Motor neuron (in vitro differentiated cells): ENCODE data around the gene NMRK2. TPM values are rescaled to one million over a fixed set of nuclear protein-coding genes. Genes with fewer than 3 reads are reported as not detected.
"Not testable (repeated sequence)": the region's sequence is repeated elsewhere in the genome, so short reads cannot be mapped to it uniquely, and the experiment has no call there.

Experiments
- ATAC-seq, 8 experiments: fragments of 200-7000 bp; cut with Tn5 transposase; replicated peaks in 6 of 8; 2 replicates each; pipeline ENCODE4 v1.8.0; 2021; ENCODE audit warnings: mild to moderate bottlenecking in 8 of 8, moderate library complexity in 8 of 8
- H3K27ac ChIP-seq, 2 donors: fragments of 250-450 bp; sonication (Bioruptor Pico); 2 replicates each; pipeline ENCODE4 v1.9.0; 2021; ENCODE audit warnings: antibody characterized with exemption in 2 of 2, mild to moderate bottlenecking in 2 of 2, moderate library complexity in 1 of 2
- H3K4me1 ChIP-seq, 2 donors: fragments of 250-450 bp; sonication (Bioruptor Pico); replicated peaks in 1 of 2; 2 replicates each; pipeline ENCODE4 v1.6.1; 2021; ENCODE audit warnings: antibody characterized with exemption in 2 of 2, mild to moderate bottlenecking in 2 of 2, moderate library complexity in 1 of 2
- H3K4me3 ChIP-seq, 5 donors: fragments of 250-450 bp; sonication (Bioruptor Pico); 2 replicates each; pipeline ENCODE4 v1.9.0; 2021; ENCODE audit warnings: antibody characterized with exemption in 5 of 5, mild to moderate bottlenecking in 5 of 5, moderate library complexity in 4 of 5
- WGBS, 10 experiments: fragments of 450-650 bp; shearing (Covaris generic); methylation state at CpG; one replicate each; pipeline ENCODE4 v1.0.0; 2022; 5-methylcytosine and 5-hydroxymethylcytosine counted together
- in situ Hi-C, 9 experiments: fragments of 400-800 bp; cut with MboI; loops; one replicate each; pipeline ENCODE4 v1.15.0; 2021; ENCODE audit warnings: low sequenced_read_pairs in 9 of 9, low pct_unique_long_range_greater_than_20kb in 2 of 9; ENCODE audit not compliant: unreplicated experiment in 9 of 9
- total RNA-seq, 8 experiments: library from RNA; unstranded; fragments of 300-600 nt; gene quantifications; 2 replicates each; pipeline versions ENCODE4 v1.2.3 to v1.2.4, GENCODE V29; 2022

The NMRK2 gene
- total RNA-seq, 8 experiments from 2014 or later: not detected

DNA sequence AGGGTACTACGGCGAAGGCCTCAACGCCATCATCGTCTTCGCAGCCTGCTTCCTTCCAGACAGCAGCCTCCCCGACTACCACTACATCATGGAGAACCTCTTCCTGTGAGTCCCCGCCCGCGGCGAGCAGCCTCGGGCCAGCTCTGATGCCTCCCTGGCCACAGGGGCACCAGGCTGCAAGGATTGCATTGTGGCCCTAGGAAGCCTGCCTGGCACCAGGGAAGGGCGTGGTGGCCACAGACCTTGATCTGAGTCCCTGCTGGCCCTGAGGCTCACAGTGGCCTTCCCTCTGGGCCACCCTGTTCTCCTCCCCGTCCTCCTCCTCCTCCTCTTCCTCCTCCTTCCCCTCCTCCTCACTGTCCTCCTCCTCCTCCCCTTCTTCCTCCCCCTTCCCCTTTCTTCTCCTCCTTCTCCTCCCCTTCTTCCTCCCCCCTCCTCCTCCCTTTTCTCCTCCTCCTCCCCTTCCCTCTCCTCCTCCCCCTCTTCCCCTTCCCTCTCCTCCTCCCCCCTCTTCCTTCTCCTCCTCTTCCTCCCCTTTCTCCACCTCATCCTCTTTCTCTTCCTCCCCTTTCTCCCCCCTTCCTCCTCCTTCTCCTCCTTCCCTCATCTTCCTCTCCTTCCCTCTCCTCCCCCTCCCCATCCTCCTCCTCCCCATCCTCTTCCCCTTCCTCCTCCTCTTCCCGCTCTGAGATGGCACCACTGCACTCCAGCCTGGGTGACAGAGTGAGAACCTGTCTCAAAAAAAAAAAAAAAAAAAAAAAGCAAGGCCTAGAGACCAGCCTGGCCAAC lies 24.4 kb upstream of the NMRK2 start:
- peak in 1 of 8 experiments; percentile 7 for ATAC-seq
- WGBS, 10 experiments: 40 to 90% methylated on average over 1 to 2 of the region's 14 CpGs; no CpG with 5 or more reads in 8 of the 10 experiments
- no peak overlapping the region for H3K4me3 ChIP-seq
- in situ Hi-C loops: no loop called here
- H3K27ac ChIP-seq: no peak overlapping the region
- no peaks in the 10 kb centered on the region for H3K4me1 ChIP-seq

DNA sequence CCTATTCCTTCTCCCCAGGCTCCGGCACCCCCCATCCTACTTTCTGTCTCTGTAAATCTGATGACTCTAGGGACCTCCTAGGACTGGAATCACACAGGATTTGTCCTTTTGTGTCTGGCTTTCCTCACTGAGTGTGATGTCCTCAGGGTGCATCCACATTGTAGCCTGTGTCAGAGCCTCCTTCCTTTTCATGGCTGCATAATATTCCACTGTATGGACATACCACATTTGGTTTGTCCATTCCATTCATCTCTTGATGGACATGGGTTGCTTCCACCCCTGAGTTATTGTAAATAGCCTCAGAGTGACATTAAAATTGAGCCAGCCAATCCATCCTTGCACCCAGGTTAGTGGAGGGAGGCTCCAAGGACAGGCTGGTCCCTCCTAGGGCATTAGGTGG lies 22.8 kb upstream of the NMRK2 start:
- H3K4me1 ChIP-seq: no peaks in the 10 kb centered on the region
- H3K27ac ChIP-seq: no peak overlapping the region
- 100% methylated on average over 1 of the region's 1 CpG; no CpG with 5 or more reads in 7 of the 10 experiments for WGBS, 10 experiments
- no peak overlapping the region for H3K4me3 ChIP-seq
- no peak for ATAC-seq
- in situ Hi-C loops: no loop called here

DNA sequence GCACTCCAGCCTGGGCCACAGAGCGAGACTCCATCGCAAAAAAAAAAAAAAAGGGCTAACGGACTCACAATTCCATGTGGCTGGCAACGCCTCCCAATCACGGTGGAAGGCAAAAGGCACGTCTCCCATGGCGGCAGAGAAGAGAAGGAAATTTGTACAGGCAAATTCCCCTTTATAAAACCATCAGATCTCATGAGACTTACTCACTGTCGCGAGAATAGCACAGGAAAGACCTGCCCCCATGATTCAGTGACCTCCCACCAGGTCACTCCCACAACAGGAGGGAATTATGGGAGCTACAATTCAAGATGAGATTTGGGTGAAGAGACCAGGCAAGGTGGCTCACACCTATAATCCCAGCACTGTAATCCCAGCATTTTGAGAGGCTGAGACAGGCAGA lies 18.7 kb upstream of the NMRK2 start:
- H3K4me1 ChIP-seq: no peaks in the 10 kb centered on the region
- H3K4me3 ChIP-seq: no peak overlapping the region
- ATAC-seq: no peak
- no peak overlapping the region for H3K27ac ChIP-seq
- WGBS, 10 experiments: 0% methylated on average over 3 of the region's 9 CpGs; no CpG with 5 or more reads in 9 of the 10 experiments
- in situ Hi-C loops: no loop called here

DNA sequence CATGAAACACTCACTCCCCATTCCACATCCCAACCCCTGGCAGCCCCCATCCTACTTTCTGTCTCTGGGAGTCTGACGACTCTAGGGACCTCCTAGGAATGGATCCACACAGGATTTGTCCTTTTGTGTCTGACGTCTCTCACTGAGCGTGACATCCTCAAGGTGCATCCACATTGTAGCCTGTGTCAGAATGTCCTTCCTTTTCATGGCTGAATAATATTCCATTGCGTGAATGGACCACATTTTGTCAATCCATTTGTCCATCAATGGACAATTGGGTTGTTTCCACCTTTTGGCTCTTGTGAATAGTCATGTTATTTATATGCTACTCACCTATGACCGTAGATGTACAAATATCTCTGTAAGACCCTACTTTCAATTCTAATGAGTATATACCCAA lies 16.8 kb upstream of the NMRK2 start:
- no peak overlapping the region for H3K4me3 ChIP-seq
- no peak for ATAC-seq
- H3K27ac ChIP-seq: no peak overlapping the region
- WGBS, 10 experiments: 41 to 100% (median 92%) methylated on average over 2 to 5 of the region's 5 CpGs
- H3K4me1 ChIP-seq: no peaks in the 10 kb centered on the region
- in situ Hi-C loops: no loop called here

DNA sequence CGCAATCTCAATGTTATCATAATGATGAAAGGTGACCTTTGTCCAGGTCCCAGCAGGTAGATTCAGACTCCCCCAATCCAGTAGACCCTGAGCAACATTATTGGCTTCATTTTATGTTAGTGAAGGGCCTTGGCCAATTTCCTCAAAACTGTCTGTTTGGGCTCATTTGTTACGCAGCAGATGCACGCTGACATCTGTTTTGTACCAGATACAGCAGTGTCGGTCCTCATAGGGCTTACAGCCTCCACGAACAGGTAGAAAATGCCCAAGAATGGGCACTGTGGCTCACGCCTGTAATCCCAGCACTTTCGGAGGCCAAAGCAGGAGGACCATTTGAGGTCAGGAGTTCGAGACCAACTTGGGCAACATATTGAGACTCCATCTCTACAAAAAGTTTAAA lies 13.1 kb upstream of the NMRK2 start:
- Histone ChIP-seq H3K27ac (no peak overlapping the region), H3K4me3 (no peak overlapping the region), H3K4me1 (no peaks in the 10 kb centered on the region)
- ATAC-seq: no peak
- WGBS, 10 experiments: 47 to 100% (median 81%) methylated on average over 1 to 8 of the region's 8 CpGs; no CpG with 5 or more reads in 1 of the 10 experiments
- in situ Hi-C loops: no loop called here

DNA sequence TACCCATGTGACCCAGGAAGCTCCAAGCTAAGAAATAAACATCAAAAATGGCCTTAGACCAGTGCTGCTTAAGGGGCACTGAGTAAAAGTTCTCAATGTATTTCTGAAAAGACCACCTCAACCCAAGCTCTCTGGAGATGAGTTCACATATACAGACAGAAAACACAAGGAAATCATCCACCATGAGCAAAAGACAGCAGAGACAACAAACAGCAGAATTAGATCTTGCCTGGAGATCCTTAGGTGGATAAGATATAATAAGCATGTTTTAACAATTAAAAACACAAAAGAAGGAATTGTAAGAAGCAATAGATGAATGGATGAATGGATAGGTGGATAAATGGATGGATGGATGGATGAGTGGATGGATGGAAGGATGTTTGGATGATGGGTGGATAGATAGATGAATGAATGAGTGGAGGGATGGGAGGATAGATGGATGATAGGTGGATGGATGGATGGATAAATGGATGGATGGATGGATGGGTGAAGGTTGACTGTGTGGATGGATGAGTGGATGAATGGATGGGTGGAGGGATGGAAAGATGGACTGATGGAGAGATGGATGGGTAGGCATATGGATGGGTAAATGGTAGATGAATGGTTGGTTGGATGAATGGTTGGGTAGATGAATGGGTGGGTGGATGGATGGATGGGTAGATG lies 9.6 kb upstream of the NMRK2 start:
- in situ Hi-C loops: no loop called here
- Histone ChIP-seq H3K27ac (no peak overlapping the region), H3K4me1 (no peaks in the 10 kb centered on the region), H3K4me3 (no peak overlapping the region)
- no peak for ATAC-seq

DNA sequence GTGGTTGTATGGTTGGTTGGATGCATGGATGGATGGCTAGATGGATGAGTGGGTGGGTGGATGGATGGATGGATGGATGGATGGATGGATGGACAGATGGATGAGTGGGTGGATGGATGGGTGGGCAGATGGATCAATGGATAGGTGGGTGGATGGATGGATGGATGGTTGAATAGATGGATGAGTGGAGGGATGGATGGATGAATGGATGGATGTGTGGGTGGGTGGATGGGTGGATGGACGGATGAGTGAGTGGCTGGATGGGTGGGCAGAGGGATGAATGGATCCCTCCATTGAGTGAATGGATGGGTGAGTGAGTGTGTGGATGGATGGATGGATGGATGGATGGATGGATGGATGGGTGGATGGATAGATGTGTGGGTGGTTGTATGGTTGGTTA lies 9.0 kb upstream of the NMRK2 start:
- Histone ChIP-seq H3K27ac (no peak overlapping the region), H3K4me3 (no peak overlapping the region), H3K4me1 (no peaks in the 10 kb centered on the region)
- in situ Hi-C loops: no loop called here
- ATAC-seq: peak in 3 of 8 experiments; percentile 4 to 10 (median 6)
- WGBS, 10 experiments: 0% methylated on average over 1 of the region's 1 CpG; no CpG with 5 or more reads in 9 of the 10 experiments

DNA sequence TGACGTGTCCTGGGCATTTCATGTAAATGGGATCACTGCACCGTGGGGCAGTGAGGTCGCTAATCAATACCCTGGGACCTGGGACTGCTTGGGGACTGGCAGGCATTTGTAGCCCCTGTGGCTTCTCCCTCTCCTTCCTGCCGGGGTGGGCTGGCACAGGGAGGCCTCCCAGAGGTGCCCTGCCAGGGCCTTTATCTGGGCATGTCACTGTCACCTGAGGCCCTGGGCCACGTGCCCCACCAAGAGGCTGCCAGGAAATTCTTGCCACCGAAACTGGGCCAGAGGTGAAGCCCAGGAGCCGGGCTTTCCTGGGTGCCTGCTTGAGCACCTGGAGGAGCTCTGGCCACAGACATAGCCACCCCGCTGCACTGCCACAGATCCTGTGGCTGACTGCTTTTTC lies 1.8 kb upstream of the NMRK2 start:
- in situ Hi-C loops: no loop called here
- Histone ChIP-seq H3K27ac (no peak overlapping the region), H3K4me3 (no peak overlapping the region), H3K4me1 (peaks cover 0 to 12% of the 10 kb centered on the region in 2 donors)
- 74 to 100% (median 100%) methylated on average over 1 to 5 of the region's 8 CpGs; no CpG with 5 or more reads in 7 of the 10 experiments for WGBS, 10 experiments
- ATAC-seq: no peak

DNA sequence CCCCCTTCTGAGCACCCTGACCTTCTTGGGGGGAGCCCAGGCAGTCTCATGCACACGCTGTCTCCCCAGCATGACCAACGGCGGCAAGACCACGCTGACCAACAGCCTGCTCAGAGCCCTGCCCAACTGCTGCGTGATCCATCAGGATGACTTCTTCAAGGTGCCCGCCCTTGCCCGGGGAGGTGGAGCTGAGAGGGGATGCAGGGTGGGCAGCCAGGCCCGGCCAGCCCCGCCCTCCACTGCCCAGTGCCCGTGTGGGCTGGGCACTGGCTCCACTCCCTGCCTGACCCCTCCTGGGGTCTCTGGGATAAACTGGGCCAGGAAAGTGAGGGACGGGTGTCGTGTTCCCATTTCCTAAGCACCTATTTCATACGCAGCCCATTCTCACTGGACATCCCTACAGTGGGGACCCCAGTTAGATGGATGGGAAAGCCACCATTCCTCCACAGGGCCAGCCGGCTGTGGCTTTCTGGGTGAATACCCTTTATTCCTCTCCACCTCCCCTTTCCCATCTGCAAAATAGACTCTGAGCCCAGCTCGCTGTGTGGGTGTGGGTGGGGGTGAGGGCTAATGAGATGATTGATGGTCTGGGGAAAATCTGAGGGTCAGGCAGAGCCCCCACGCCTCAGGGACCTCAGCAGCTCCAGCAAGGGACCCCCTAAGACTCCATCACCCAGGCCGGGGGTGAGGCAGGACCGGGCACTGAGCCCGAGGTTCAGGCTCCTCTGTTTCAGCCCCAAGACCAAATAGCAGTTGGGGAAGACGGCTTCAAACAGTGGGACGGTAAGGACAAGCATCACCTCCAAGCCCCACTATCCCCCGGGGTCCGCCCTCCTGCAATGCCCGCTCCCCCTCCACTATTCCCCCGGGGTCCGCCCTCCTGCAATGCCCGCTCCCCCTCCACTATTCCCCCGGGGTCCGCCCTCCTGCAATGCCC lies 3.9 kb downstream of the NMRK2 start:
- H3K27ac ChIP-seq: no peak overlapping the region
- H3K4me1 ChIP-seq: peaks cover 0 to 12% of the 10 kb centered on the region in 2 donors
- in situ Hi-C loops: no loop called here
- no peak overlapping the region for H3K4me3 ChIP-seq
- WGBS, 10 experiments: 40 to 95% (median 87%) methylated on average over 1 to 6 of the region's 29 CpGs; no CpG with 5 or more reads in 6 of the 10 experiments
- ATAC-seq: no peak

DNA sequence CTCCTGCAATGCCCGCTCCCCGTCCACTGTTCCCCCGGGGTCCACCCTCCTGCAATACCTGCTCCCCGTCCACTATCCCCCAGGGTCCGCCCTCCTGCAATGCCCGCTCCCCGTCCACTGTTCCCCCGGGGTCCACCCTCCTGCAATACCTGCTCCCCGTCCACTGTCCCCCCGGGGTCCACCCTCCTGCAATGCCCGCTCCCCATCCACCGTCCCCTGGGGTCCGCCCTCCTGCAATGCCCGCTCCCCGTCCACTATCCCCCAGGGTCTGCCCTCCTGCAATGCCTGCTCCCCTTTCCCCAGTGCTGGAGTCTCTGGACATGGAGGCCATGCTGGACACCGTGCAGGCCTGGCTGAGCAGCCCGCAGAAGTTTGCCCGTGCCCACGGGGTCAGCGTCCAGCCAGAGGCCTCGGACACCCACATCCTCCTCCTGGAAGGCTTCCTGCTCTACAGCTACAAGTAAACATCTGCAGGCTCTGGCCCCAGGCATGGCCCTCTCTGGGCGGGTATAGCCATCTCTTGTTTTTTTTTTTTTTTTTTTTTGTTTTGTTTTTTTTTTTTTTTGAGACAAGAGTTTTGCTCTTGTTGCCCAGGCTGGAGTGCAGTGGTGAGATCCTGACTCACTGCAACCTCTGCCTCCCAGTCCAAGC lies 5.6 kb downstream of the NMRK2 start:
- H3K4me3 ChIP-seq, in situ Hi-C loops, ATAC-seq, H3K27ac ChIP-seq, H3K4me1 ChIP-seq: not testable (repeated sequence)
- 40 to 97% (median 60%) methylated on average over 1 to 5 of the region's 22 CpGs; no CpG with 5 or more reads in 3 of the 10 experiments for WGBS, 10 experiments

DNA sequence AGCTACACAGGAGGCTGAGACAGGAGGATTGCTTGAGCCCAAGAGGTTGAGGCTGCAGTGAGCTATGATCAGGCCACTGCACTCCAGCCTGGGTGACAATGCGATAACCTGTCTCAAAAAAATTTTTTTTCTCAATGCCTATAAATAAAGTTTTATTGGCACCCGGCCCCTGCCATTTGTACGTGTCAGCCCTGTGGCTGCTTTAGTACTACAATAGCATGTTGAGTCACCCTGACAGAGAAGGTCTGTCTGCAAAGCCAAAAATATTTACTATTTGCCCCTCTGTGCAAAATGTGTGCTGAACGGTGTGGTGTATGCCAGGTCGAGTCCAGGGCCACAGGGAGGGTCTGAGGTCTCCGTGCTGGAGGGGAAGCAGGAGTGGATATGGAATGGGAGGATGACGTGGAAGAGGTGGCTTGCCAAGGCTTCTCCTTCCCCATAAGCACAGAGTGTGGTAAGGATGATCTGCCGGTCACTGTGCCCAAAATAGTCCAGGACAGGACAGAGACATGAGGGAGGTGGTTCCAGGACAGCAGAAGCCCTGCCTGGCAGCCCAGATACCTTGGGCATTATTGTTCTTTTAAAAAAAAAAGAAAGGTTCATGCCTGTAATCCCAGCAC lies 10.0 kb downstream of the NMRK2 start:
- no peak for ATAC-seq
- Histone ChIP-seq H3K4me3 (no peak overlapping the region), H3K27ac (no peak overlapping the region), H3K4me1 (no peaks in the 10 kb centered on the region)
- in situ Hi-C loops: no loop called here
- 55 to 90% (median 79%) methylated on average over 1 to 8 of the region's 8 CpGs; no CpG with 5 or more reads in 3 of the 10 experiments for WGBS, 10 experiments

DNA sequence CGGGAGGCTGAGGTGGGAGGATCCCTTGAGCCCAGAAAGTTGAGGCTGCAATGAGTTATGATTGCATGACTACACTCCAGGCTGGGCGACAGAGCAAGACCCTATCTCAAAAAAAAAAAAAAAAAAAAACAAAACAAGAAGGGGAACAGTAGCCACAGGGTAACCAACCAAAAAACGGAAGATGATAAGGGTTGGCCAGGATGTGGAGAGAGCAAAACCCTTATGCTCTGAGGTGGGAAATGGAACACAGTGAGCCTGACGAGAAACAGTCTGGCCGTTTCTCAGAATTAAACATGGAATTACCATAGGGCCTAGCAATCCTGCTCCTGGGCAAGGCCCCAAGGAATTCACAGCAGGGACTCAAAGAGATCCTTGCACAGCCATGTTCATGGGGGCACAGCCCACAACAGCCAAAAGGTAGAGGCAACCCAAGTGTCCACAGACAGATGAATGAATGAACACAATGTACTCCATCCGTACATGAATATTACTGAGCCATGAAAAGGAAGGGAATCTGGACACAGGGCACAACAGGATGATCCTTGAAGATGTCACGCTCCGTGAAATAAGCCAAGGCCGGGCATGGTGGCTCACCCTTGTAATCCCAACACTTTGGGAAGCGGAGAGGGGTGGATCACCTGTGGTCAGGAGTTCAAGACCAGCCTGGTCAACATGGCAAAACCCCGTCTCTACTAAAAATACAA lies 11.3 kb downstream of the NMRK2 start:
- H3K4me3 ChIP-seq: no peak overlapping the region
- no peak for ATAC-seq
- 67 to 100% (median 84%) methylated on average over 1 to 7 of the region's 11 CpGs for WGBS, 10 experiments
- in situ Hi-C loops: no loop called here
- H3K27ac ChIP-seq: no peak overlapping the region
- no peaks in the 10 kb centered on the region for H3K4me1 ChIP-seq
